ENCODE measurements around the gene ATP2B1.

DNA sequence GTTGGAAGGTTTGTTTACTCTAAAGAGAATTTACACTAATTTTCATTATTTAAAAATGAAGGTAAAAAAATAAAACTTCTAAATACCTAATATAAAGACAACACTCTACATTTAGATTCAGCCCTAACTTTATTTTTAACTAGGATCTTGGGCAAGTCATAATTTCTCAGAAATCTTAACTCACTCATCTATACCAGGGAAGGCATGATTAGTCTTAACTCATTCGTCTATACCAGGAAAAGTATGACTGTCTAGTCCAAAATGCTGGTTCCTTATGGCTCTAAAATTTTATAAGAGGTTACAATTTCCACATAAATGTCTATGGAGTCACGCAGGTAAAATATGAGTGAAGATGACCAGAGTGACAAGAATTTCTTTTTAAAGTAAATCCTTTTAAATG, 130.1 kb downstream of the ATP2B1 start:
- TF ChIP-seq POLR2A (IDR thresholded peaks at IDR 0.05; ENCODE audit: low read depth, low read length) (no peak), EZH2 (IDR thresholded peaks at IDR 0.05; ENCODE audit: borderline replicate concordance, low read depth, low read length, severe bottlenecking) (no peak), FOS (IDR thresholded peaks at IDR 0.05; ENCODE audit: borderline replicate concordance, insufficient read depth, low read length) (no peak)
- TF ChIP-seq, protein P1, sequence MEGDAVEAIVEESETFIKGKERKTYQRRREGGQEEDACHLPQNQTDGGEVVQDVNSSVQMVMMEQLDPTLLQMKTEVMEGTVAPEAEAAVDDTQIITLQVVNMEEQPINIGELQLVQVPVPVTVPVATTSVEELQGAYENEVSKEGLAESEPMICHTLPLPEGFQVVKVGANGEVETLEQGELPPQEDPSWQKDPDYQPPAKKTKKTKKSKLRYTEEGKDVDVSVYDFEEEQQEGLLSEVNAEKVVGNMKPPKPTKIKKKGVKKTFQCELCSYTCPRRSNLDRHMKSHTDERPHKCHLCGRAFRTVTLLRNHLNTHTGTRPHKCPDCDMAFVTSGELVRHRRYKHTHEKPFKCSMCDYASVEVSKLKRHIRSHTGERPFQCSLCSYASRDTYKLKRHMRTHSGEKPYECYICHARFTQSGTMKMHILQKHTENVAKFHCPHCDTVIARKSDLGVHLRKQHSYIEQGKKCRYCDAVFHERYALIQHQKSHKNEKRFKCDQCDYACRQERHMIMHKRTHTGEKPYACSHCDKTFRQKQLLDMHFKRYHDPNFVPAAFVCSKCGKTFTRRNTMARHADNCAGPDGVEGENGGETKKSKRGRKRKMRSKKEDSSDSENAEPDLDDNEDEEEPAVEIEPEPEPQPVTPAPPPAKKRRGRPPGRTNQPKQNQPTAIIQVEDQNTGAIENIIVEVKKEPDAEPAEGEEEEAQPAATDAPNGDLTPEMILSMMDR (IDR thresholded peaks at IDR 0.05; ENCODE audit: extremely low read depth in 1 of 2, insufficient read depth in 1 of 2, low read depth in 1 of 2, low read length in 2 of 2), result no peak

All from endothelial cell of umbilical vein (primary cell).